B cell (primary cell): ENCODE results near the gene STAT5B. TPM values are rescaled to one million over a fixed set of nuclear protein-coding genes. Genes with fewer than 3 reads are reported as not detected.

ENCODE experiments used
- ATAC-seq: fragments of 200-7000 bp; cut with Tn5 transposase; one replicate; pipeline ENCODE4 v1.10.0; 2021; ENCODE audit warnings: low read depth, mild to moderate bottlenecking, moderate number of reproducible peaks, moderate library complexity
- CTCF ChIA-PET: fragments of 350-600 bp; sonication (Branson Sonifier 250); formaldehyde crosslinking; loops from one replicate; lab custom pipeline; 2021; ENCODE audit warnings: antibody characterized with exemption, inconsistent platforms; lab: Charles Lee
- POLR2A ChIA-PET: fragments of 350-600 bp; sonication (Branson Sonifier 250); formaldehyde crosslinking; loops from one replicate; lab custom pipeline; 2021; ENCODE audit warnings: antibody characterized with exemption; lab: Charles Lee
- DNase-seq: peaks from one replicate; pipeline ENCODE4 v3.0.0; 2013
- H2AFZ ChIP-seq: 2 replicates; pipeline ENCODE4 v1.6.1; 2012; ENCODE audit warnings: mild to moderate bottlenecking, low read depth, low read length; ENCODE audit not compliant: insufficient read depth, poor library complexity, severe bottlenecking
- H3K27ac ChIP-seq, 2 donors: 1 replicate in 1 of 2; 2 replicates in 1 of 2; pipeline ENCODE4 v1.5.1; 2012 to 2013; ENCODE audit warnings: low read length in 2 of 2, mild to moderate bottlenecking in 2 of 2, moderate library complexity in 1 of 2
- H3K27me3 ChIP-seq, 4 experiments: fragments of 200-600 bp in 1 of 4; sonication (generic) in 1 of 4; replicated peaks in 1 of 4; 1 replicate in 2 of 4; 2 replicates in 2 of 4; pipeline versions ENCODE4 v1.6.1 to v1.7.0; 2013 to 2016; ENCODE audit warnings: low read length in 3 of 4, mild to moderate bottlenecking in 2 of 4, mixed read lengths in 1 of 4, moderate library complexity in 1 of 4; ENCODE audit not compliant: insufficient read depth in 4 of 4, control insufficient read depth in 3 of 4; ENCODE audit errors: control extremely low read depth in 1 of 4
- H3K36me3 ChIP-seq, 2 experiments: replicated peaks in 1 of 2; 1 replicate in 1 of 2; 2 replicates in 1 of 2; pipeline versions ENCODE4 v1.6.1 to v1.7.1; 2013; ENCODE audit warnings: low read length in 1 of 2; ENCODE audit not compliant: insufficient read depth in 2 of 2, control insufficient read depth in 1 of 2; ENCODE audit errors: control extremely low read depth in 1 of 2, extremely low read depth in 1 of 2
- H3K4me1 ChIP-seq, 2 donors: fragments of 200-600 bp in 1 of 2; sonication (generic) in 1 of 2; 1 replicate in 1 of 2; 2 replicates in 1 of 2; pipeline versions ENCODE4 v1.5.1 to v1.6.1; 2013 to 2017; ENCODE audit warnings: low read length in 2 of 2; ENCODE audit not compliant: control insufficient read depth in 2 of 2, insufficient read depth in 2 of 2
- H3K4me2 ChIP-seq: replicated peaks from 2 replicates; pipeline ENCODE3; 2012; ENCODE audit warnings: mild to moderate bottlenecking, low read depth, low read length; ENCODE audit not compliant: poor library complexity, severe bottlenecking
- H3K4me3 ChIP-seq, 5 experiments: fragments of 200-600 bp in 1 of 5; sonication (generic) in 1 of 5; 1 replicate in 3 of 5; 2 replicates in 2 of 5; pipeline versions ENCODE4 v1.5.1 to v1.7.0; 2011 to 2016; ENCODE audit warnings: low read length in 4 of 5, mild to moderate bottlenecking in 4 of 5, low read depth in 2 of 5, control low read depth in 1 of 5, moderate library complexity in 1 of 5; ENCODE audit not compliant: insufficient read depth in 1 of 5; ENCODE audit errors: control extremely low read depth in 1 of 5, extremely low read depth in 1 of 5
- H3K79me2 ChIP-seq: fragments of 200-600 bp; sonication (generic); one replicate; pipeline ENCODE4 v1.6.0; 2016; ENCODE audit warnings: low read length; ENCODE audit not compliant: control insufficient read depth, insufficient read depth
- H3K9ac ChIP-seq: fragments of 200-600 bp; sonication (generic); 2 replicates; pipeline ENCODE4 v1.6.1; 2017; ENCODE audit warnings: mild to moderate bottlenecking, low read length, moderate library complexity
- H3K9me3 ChIP-seq, 3 donors: one replicate each; pipeline versions ENCODE4 v1.6.1 to v1.7.1; 2013; ENCODE audit warnings: low read length in 2 of 3; ENCODE audit not compliant: control insufficient read depth in 2 of 3, insufficient read depth in 1 of 3; ENCODE audit errors: control extremely low read depth in 1 of 3
- H4K20me1 ChIP-seq: 2 replicates; pipeline ENCODE4 v1.6.0; 2012; ENCODE audit warnings: mild to moderate bottlenecking, low read length; ENCODE audit not compliant: insufficient read depth, control insufficient read depth, poor library complexity, severe bottlenecking
- H3K27ac Mint-ChIP-seq: one replicate; pipeline ENCODE4 v1.8.0; 2021; ENCODE audit warnings: mixed read lengths
- H3K27me3 Mint-ChIP-seq: one replicate; pipeline ENCODE4 v1.8.0; 2021; ENCODE audit warnings: mixed read lengths
- H3K4me1 Mint-ChIP-seq: one replicate; pipeline ENCODE4 v1.8.0; 2021; ENCODE audit warnings: mixed read lengths
- H3K4me3 Mint-ChIP-seq: one replicate; pipeline ENCODE4 v1.8.0; 2021; ENCODE audit warnings: mixed read lengths
- H3K9me3 Mint-ChIP-seq: one replicate; pipeline ENCODE4 v1.8.0; 2022; ENCODE audit warnings: mixed read lengths; ENCODE audit not compliant: insufficient read depth
- EZH2 ChIP-seq: IDR thresholded peaks from 2 replicates; pipeline ENCODE4 v1.6.1; 2012; ENCODE audit warnings: borderline replicate concordance, low read depth, mild to moderate bottlenecking, moderate library complexity, low read length; ENCODE audit not compliant: insufficient read depth, poor library complexity, severe bottlenecking
- WGBS: methylation state at CpG from one replicate; pipeline ENCODE4 v1.1.5; 2013; ENCODE audit warnings: missing lambda C conversion rate; ENCODE audit not compliant: insufficient coverage; 5-methylcytosine and 5-hydroxymethylcytosine counted together
- intact Hi-C: fragments of 100-400 bp; cut with micrococcal nuclease; formaldehyde crosslinking; loops from one replicate; pipeline ENCODE4 v1.10.0; 2022
- polyA plus RNA-seq: library from polyadenylated mRNA; depleted of rRNA; stranded (reverse); fragments of >200 nt; gene quantifications from 2 replicates; pipeline ENCODE4 v1.2.3, GENCODE V29; 2012
- total RNA-seq, 2 donors: library from RNA; stranded (reverse); fragments of 120-200 nt in 1 of 2; gene quantifications; 1 replicate in 1 of 2; 2 replicates in 1 of 2; pipeline versions ENCODE4 v1.2.3 to v1.2.4, GENCODE V29; 2013 to 2022
- TF ChIP-seq, protein P1 (sequence below): fragments of 200-600 bp; IDR thresholded peaks from one replicate; pipeline ENCODE4 v1.8.0; 2022; ENCODE audit warnings: antibody characterized with exemption, mild to moderate bottlenecking

The STAT5B gene
- total and polyA plus RNA-seq, 2 donors (not counting 1 experiment from before 2014, with no cell fraction given): 70.0 to 103 TPM

DNA sequence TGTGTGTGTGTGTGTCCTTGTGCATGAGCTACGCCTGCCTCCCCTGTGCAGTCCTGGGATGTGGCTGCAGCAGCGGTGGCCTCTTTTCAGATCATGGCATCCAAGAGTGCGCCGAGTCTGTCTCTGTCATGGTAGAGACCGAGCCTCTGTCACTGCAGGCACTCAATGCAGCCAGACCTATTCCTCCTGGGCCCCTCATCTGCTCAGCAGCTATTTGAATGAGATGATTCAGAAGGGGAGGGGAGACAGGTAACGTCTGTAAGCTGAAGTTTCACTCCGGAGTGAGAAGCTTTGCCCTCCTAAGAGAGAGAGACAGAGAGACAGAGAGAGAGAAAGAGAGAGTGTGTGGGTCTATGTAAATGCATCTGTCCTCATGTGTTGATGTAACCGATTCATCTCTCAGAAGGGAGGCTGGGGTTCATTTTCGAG is 34.6 kb upstream of the STAT5B start:
- no peak overlapping the region for H3K4me3 ChIP-seq
- peaks cover 14% of the 10 kb centered on the region for H4K20me1 ChIP-seq
- peaks cover 41% of the 10 kb centered on the region for H3K4me1 Mint-ChIP-seq
- no peak for DNase-seq
- no peak overlapping the region for H3K4me3 Mint-ChIP-seq
- H3K79me2 ChIP-seq: no peaks in the 10 kb centered on the region
- no peak overlapping the region for H2AFZ ChIP-seq
- H3K27me3 Mint-ChIP-seq: no peaks in the 10 kb centered on the region
- H3K27ac Mint-ChIP-seq: no peak overlapping the region
- CTCF ChIA-PET: interaction anchor here (1.2 to 20.6 kb wide), 5 partner anchors 11 to 126 kb away, joined by 3 to 546 read pairs (median 4); partner anchors contain the start of gene HCRT
- intact Hi-C loops: no loop called here
- H3K36me3 ChIP-seq: peaks cover 0 to 58% of the 10 kb centered on the region in 2 experiments
- no peak for ATAC-seq
- no peaks in the 10 kb centered on the region for H3K9me3 ChIP-seq
- no peak overlapping the region for H3K4me2 ChIP-seq
- H3K9ac ChIP-seq: no peak overlapping the region
- no peaks in the 10 kb centered on the region for H3K27me3 ChIP-seq
- POLR2A ChIA-PET: no interaction called here
- H3K27ac ChIP-seq: no peak overlapping the region
- WGBS: 62% methylated on average over 5 of the region's 9 CpGs
- H3K4me1 ChIP-seq: peaks cover 40 to 43% of the 10 kb centered on the region in 2 donors
- no peaks in the 10 kb centered on the region for H3K9me3 Mint-ChIP-seq
- no peak for TF ChIP-seq EZH2
- TF ChIP-seq, protein P1, sequence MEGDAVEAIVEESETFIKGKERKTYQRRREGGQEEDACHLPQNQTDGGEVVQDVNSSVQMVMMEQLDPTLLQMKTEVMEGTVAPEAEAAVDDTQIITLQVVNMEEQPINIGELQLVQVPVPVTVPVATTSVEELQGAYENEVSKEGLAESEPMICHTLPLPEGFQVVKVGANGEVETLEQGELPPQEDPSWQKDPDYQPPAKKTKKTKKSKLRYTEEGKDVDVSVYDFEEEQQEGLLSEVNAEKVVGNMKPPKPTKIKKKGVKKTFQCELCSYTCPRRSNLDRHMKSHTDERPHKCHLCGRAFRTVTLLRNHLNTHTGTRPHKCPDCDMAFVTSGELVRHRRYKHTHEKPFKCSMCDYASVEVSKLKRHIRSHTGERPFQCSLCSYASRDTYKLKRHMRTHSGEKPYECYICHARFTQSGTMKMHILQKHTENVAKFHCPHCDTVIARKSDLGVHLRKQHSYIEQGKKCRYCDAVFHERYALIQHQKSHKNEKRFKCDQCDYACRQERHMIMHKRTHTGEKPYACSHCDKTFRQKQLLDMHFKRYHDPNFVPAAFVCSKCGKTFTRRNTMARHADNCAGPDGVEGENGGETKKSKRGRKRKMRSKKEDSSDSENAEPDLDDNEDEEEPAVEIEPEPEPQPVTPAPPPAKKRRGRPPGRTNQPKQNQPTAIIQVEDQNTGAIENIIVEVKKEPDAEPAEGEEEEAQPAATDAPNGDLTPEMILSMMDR: no peak

DNA sequence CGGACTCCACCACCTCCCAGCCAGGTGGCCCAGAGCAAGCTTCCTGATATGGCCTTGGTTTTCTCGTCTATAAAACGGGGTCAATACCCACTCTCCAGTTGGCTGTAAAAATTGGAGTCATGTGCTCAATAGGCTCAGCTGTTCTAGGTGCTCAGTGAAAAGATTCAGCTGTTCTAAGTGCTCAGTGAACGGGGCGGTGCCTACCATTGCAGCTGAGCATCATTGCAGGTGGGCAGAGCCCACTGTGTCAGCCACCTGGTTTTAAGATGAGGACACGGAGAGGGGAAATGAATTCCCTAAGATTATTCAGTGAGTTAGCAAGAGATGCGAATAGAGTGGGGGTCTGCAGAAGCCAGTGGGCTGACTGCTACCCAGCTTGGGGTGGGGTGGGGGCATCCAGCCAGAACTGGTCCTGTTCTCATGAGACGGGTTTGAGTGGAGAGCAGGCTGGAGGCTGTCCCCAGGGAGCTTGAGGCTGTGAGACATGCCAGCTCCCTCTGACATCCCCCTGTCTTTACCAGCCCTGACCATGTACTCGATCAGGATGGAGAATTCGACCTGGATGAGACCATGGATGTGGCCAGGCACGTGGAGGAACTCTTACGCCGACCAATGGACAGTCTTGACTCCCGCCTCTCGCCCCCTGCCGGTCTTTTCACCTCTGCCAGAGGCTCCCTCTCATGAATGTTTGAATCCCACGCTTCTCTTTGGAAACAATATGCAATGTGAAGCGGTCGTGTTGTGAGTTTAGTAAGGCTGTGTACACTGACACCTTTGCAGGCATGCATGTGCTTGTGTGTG is 34.0 kb upstream of the STAT5B start:
- H2AFZ ChIP-seq: no peak overlapping the region
- no peak overlapping the region for H3K9ac ChIP-seq
- no peaks in the 10 kb centered on the region for H3K27me3 ChIP-seq
- H3K27ac Mint-ChIP-seq: peak overlapping the region; percentile 1
- ChIA-PET CTCF (interaction anchor here (1.0 to 20.6 kb wide), 7 partner anchors 12 to 125 kb away, joined by 3 to 546 read pairs (median 4); partner anchors contain the start of gene HCRT), POLR2A (no interaction called here)
- no peak for TF ChIP-seq EZH2
- TF ChIP-seq, protein P1: no peak
- no peaks in the 10 kb centered on the region for H3K9me3 Mint-ChIP-seq
- peaks cover 0 to 64% of the 10 kb centered on the region in 2 experiments for H3K36me3 ChIP-seq
- H3K4me1 Mint-ChIP-seq: peaks cover 35% of the 10 kb centered on the region
- no peak overlapping the region for H3K4me3 Mint-ChIP-seq
- H3K79me2 ChIP-seq: no peaks in the 10 kb centered on the region
- peaks cover 34 to 37% of the 10 kb centered on the region in 2 donors for H3K4me1 ChIP-seq
- 93% methylated on average over 18 of the region's 19 CpGs for WGBS
- H4K20me1 ChIP-seq: peaks cover 14% of the 10 kb centered on the region
- no peaks in the 10 kb centered on the region for H3K27me3 Mint-ChIP-seq
- no peaks in the 10 kb centered on the region for H3K9me3 ChIP-seq
- H3K27ac ChIP-seq: no peak overlapping the region
- no peak overlapping the region for H3K4me2 ChIP-seq
- DNase-seq (no peak), ATAC-seq (no peak)
- no peak overlapping the region for H3K4me3 ChIP-seq
- intact Hi-C loops: no loop called here
